Activated CD4-positive, alpha-beta T cell treated with anti-CD3 and anti-CD28 coated beads, Interleukin-2, amount 10 ng/mL, durations not matched to agents 7 days and 5 days (primary cell): ENCODE data around the gene ZNF740. TPM values are rescaled to one million over a fixed set of nuclear protein-coding genes. Genes with fewer than 3 reads are reported as not detected.

ENCODE experiments used
- CTCF ChIA-PET: fragments of 350-600 bp; sonication (Branson Sonifier 250); formaldehyde crosslinking; loops from one replicate; lab custom pipeline; 2021; ENCODE audit warnings: antibody characterized with exemption; lab: Charles Lee
- POLR2A ChIA-PET: fragments of 350-600 bp; sonication (Branson Sonifier 250); formaldehyde crosslinking; loops from one replicate; lab custom pipeline; 2021; ENCODE audit warnings: antibody characterized with exemption; lab: Charles Lee
- DNase-seq: peaks from one replicate; pipeline ENCODE4 v3.0.0-alpha.2; 2020
- H3K27ac Mint-ChIP-seq: one replicate; pipeline ENCODE4 v1.8.0; 2021; ENCODE audit warnings: mild to moderate bottlenecking, moderate library complexity, mixed read lengths
- H3K27me3 Mint-ChIP-seq: one replicate; pipeline ENCODE4 v1.8.0; 2021; ENCODE audit warnings: mixed read lengths
- H3K36me3 Mint-ChIP-seq: one replicate; pipeline ENCODE4 v1.8.0; 2021; ENCODE audit warnings: low read depth, mixed read lengths
- H3K4me1 Mint-ChIP-seq: one replicate; pipeline ENCODE4 v1.8.0; 2021; ENCODE audit warnings: mixed read lengths
- H3K4me3 Mint-ChIP-seq: one replicate; pipeline ENCODE4 v1.8.0; 2021; ENCODE audit warnings: mild to moderate bottlenecking, moderate library complexity, mixed read lengths
- H3K9me3 Mint-ChIP-seq: one replicate; pipeline ENCODE4 v1.8.0; 2021; ENCODE audit warnings: mixed read lengths
- total RNA-seq, 2 experiments: library from RNA; stranded (reverse); gene quantifications; one replicate each; pipeline ENCODE4 v1.2.3, GENCODE V29; 2021

The ZNF740 gene
- total RNA-seq, 2 experiments from 2014 or later = 38.9 to 44.1 TPM

GRCh38 chr12:53225635-53226424, 45.3 kb downstream of the ZNF740 start:
- Mint-ChIP-seq H3K27me3 (no peaks in the 10 kb centered on the region), H3K4me1 (peaks cover 63% of the 10 kb centered on the region), H3K9me3 (no peaks in the 10 kb centered on the region), H3K4me3 (no peak overlapping the region), H3K27ac (peak overlapping the region; percentile 78), H3K36me3 (peaks cover 20% of the 10 kb centered on the region)
- DNase-seq = no peak
- POLR2A ChIA-PET = no interaction called here
- CTCF ChIA-PET = interaction anchor here (0.6 to 2.8 kb wide), 5 partner anchors 10 to 42 kb away, joined by 3 to 7 read pairs (median 5); partner anchors contain the start of gene ESPL1

- Mint-ChIP-seq H3K36me3 (peaks cover 20% of the 10 kb centered on the region), H3K4me1 (peaks cover 67% of the 10 kb centered on the region), H3K27me3 (no peaks in the 10 kb centered on the region), H3K27ac (peak overlapping the region; percentile 79), H3K9me3 (no peaks in the 10 kb centered on the region), H3K4me3 (no peak overlapping the region)
- ChIA-PET POLR2A (no interaction called here), CTCF (interaction anchor here (1.7 to 2.8 kb wide), 2 partner anchors 13 to 41 kb away, joined by 5 to 7 read pairs; partner anchors contain the start of gene ESPL1)
- no peak for DNase-seq
Measured at GRCh38 chr12:53226815-53227214, 46.3 kb downstream of the ZNF740 start.

- CTCF ChIA-PET = interaction anchor here (0.7 to 2.8 kb wide), 2 partner anchors 13 to 124 kb away, joined by 3 to 7 read pairs; partner anchors contain the start of gene SOAT2
- Mint-ChIP-seq H3K4me3 (no peak overlapping the region), H3K36me3 (peaks cover 20% of the 10 kb centered on the region), H3K27ac (no peak overlapping the region), H3K27me3 (no peaks in the 10 kb centered on the region), H3K9me3 (no peaks in the 10 kb centered on the region), H3K4me1 (peaks cover 63% of the 10 kb centered on the region)
- POLR2A ChIA-PET = no interaction called here
- no peak for DNase-seq
Measured at GRCh38 chr12:53227341-53227740, 46.8 kb downstream of the ZNF740 start.

- H3K27me3 Mint-ChIP-seq = no peaks in the 10 kb centered on the region
- H3K4me3 Mint-ChIP-seq = no peak overlapping the region
- peaks cover 63% of the 10 kb centered on the region for H3K4me1 Mint-ChIP-seq
- POLR2A ChIA-PET = interaction anchor here (0.6 kb wide), 1 partner anchor 33 kb away, joined by 3 read pairs; no protein-coding TSS in a partner anchor
- CTCF ChIA-PET = interaction anchor here (0.7 to 2.8 kb wide), 2 partner anchors 14 to 125 kb away, joined by 3 to 7 read pairs; partner anchors contain the start of gene SOAT2
- DNase-seq = no peak
- H3K9me3 Mint-ChIP-seq = no peaks in the 10 kb centered on the region
- H3K36me3 Mint-ChIP-seq = peaks cover 20% of the 10 kb centered on the region
- H3K27ac Mint-ChIP-seq = no peak overlapping the region
Measured at GRCh38 chr12:53227836-53228235, 47.3 kb downstream of the ZNF740 start.

GRCh38 chr12:53229454-53229853, 48.9 kb downstream of the ZNF740 start:
- ChIA-PET POLR2A (no interaction called here), CTCF (interaction anchor here (0.6 to 1.4 kb wide), 4 partner anchors 8 to 125 kb away, joined by 3 read pairs; partner anchors contain the start of gene ESPL1)
- no peak overlapping the region for H3K4me3 Mint-ChIP-seq
- H3K27ac Mint-ChIP-seq = peak overlapping the region; percentile 38
- no peaks in the 10 kb centered on the region for H3K27me3 Mint-ChIP-seq
- peaks cover 61% of the 10 kb centered on the region for H3K4me1 Mint-ChIP-seq
- H3K9me3 Mint-ChIP-seq = no peaks in the 10 kb centered on the region
- peaks cover 21% of the 10 kb centered on the region for H3K36me3 Mint-ChIP-seq
- no peak for DNase-seq

- H3K9me3 Mint-ChIP-seq = no peaks in the 10 kb centered on the region
- peak overlapping the region; percentile 29 for H3K4me3 Mint-ChIP-seq
- peaks cover 16% of the 10 kb centered on the region for H3K36me3 Mint-ChIP-seq
- no peak overlapping the region for H3K27ac Mint-ChIP-seq
- POLR2A ChIA-PET = no interaction called here
- no peak for DNase-seq
- CTCF ChIA-PET = interaction anchor here (0.8 to 1.6 kb wide), 4 partner anchors 9 to 126 kb away, joined by 3 to 7 read pairs (median 3); no protein-coding TSS in a partner anchor
- H3K27me3 Mint-ChIP-seq = no peaks in the 10 kb centered on the region
- peaks cover 58% of the 10 kb centered on the region for H3K4me1 Mint-ChIP-seq
Measured at GRCh38 chr12:53230108-53230845, 49.8 kb downstream of the ZNF740 start.

GRCh38 chr12:53231671-53231920, 51.1 kb downstream of the ZNF740 start:
- Mint-ChIP-seq H3K27me3 (no peaks in the 10 kb centered on the region), H3K4me3 (peak overlapping the region; percentile 56), H3K9me3 (no peaks in the 10 kb centered on the region)

GRCh38 chr12:53231921-53232645, 51.6 kb downstream of the ZNF740 start, which contains the start of gene RARG:
Gene RARG, minus strand, starts transcription at chr12:53232209. Its CDS starts 4,664 bp downstream, at chr12:53227545.
- Mint-ChIP-seq H3K27ac (peak within 1 kb of the TSS; percentile 71), H3K4me1 (peaks cover 62% of the 10 kb centered on the region), H3K4me3 (peak within 1 kb of the TSS; percentile 81), H3K36me3 (peaks cover 4% of the 10 kb centered on the region), H3K9me3 (no peaks in the 10 kb centered on the region), H3K27me3 (no peaks in the 10 kb centered on the region)
- peak; percentile 69 for DNase-seq
- POLR2A ChIA-PET = no interaction called here
- CTCF ChIA-PET = interaction anchor here (1.1 to 1.6 kb wide), 3 partner anchors 18 to 63 kb away, joined by 3 to 7 read pairs (median 3); partner anchors contain the start of gene PFDN5

More at GRCh38 chr12:53231671-53231920, 51.1 kb downstream of the ZNF740 start:
- no peak for DNase-seq
- peaks cover 9% of the 10 kb centered on the region for H3K36me3 Mint-ChIP-seq
- peaks cover 61% of the 10 kb centered on the region for H3K4me1 Mint-ChIP-seq
- ChIA-PET POLR2A (no interaction called here), CTCF (interaction anchor here (1.1 to 1.6 kb wide), 3 partner anchors 18 to 63 kb away, joined by 3 to 7 read pairs (median 3); partner anchors contain the start of gene PFDN5)
- H3K27ac Mint-ChIP-seq = no peak overlapping the region

GRCh38 chr12:53232646-53233461, 52.3 kb downstream of the ZNF740 start:
- Mint-ChIP-seq H3K4me3 (peak overlapping the region; percentile 81), H3K27me3 (no peaks in the 10 kb centered on the region), H3K36me3 (peaks cover 3% of the 10 kb centered on the region), H3K27ac (peak overlapping the region; percentile 71), H3K9me3 (no peaks in the 10 kb centered on the region), H3K4me1 (peaks cover 65% of the 10 kb centered on the region)
- POLR2A ChIA-PET = no interaction called here
- CTCF ChIA-PET = interaction anchor here (0.6 to 1.5 kb wide), 3 partner anchors 16 to 51 kb away, joined by 3 to 4 read pairs (median 3); no protein-coding TSS in a partner anchor
- DNase-seq = peak; percentile 49

- H3K4me3 Mint-ChIP-seq = no peak overlapping the region
- peaks cover 63% of the 10 kb centered on the region for H3K4me1 Mint-ChIP-seq
- DNase-seq = no peak
- ChIA-PET CTCF (interaction anchor here (0.6 to 2.3 kb wide), 5 partner anchors 10 to 74 kb away, joined by 3 to 6 read pairs (median 4); no protein-coding TSS in a partner anchor), POLR2A (no interaction called here)
- H3K27me3 Mint-ChIP-seq = no peaks in the 10 kb centered on the region
- H3K36me3 Mint-ChIP-seq = peaks cover 3% of the 10 kb centered on the region
- H3K27ac Mint-ChIP-seq = no peak overlapping the region
- H3K9me3 Mint-ChIP-seq = no peaks in the 10 kb centered on the region
Measured at GRCh38 chr12:53233671-53234121, 53.2 kb downstream of the ZNF740 start.

- H3K27ac Mint-ChIP-seq = no peak overlapping the region
- no peak overlapping the region for H3K4me3 Mint-ChIP-seq
- H3K36me3 Mint-ChIP-seq = peaks cover 1% of the 10 kb centered on the region
- H3K27me3 Mint-ChIP-seq = no peaks in the 10 kb centered on the region
- CTCF ChIA-PET = interaction anchor here (0.9 to 3.1 kb wide), 4 partner anchors 11 to 74 kb away, joined by 4 to 12 read pairs (median 5); no protein-coding TSS in a partner anchor
- H3K4me1 Mint-ChIP-seq = peaks cover 60% of the 10 kb centered on the region
- H3K9me3 Mint-ChIP-seq = no peaks in the 10 kb centered on the region
- POLR2A ChIA-PET = no interaction called here
- DNase-seq = no peak
Measured at GRCh38 chr12:53234271-53234914, 53.9 kb downstream of the ZNF740 start.
